Kidney (tissue), 14 donors: ENCODE results near the gene MAPK10. TPM values are rescaled to one million over a fixed set of nuclear protein-coding genes. Genes with fewer than 3 reads are reported as not detected.

Experiments
- DNase-seq, 5 donors: peaks; one replicate each; pipeline ENCODE4 v3.0.0-alpha.2; 2013 to 2020
- FAIRE-seq: peaks from 2 replicates; lab custom pipeline; 2012; peaks lifted over from hg19 to GRCh38; lab: Jason Lieb, UNC
- H3K27ac ChIP-seq, 2 donors: one replicate each; pipeline ENCODE4 v1.7.0; 2013; ENCODE audit warnings: low read depth in 2 of 2, low read length in 2 of 2, inconsistent platforms in 1 of 2
- H3K27me3 ChIP-seq: one replicate; pipeline ENCODE4 v1.7.1; 2013; ENCODE audit warnings: low read length, inconsistent platforms; ENCODE audit not compliant: control insufficient read depth, insufficient read depth
- H3K36me3 ChIP-seq, 3 donors: one replicate each; pipeline versions ENCODE4 v1.7.0 to v1.7.1; 2013; ENCODE audit warnings: low read length in 3 of 3, control low read depth in 1 of 3, inconsistent platforms in 1 of 3; ENCODE audit not compliant: insufficient read depth in 3 of 3, control insufficient read depth in 2 of 3
- H3K4me1 ChIP-seq, 3 donors: one replicate each; pipeline versions ENCODE4 v1.7.0 to v1.7.1; 2013; ENCODE audit warnings: low read length in 3 of 3, inconsistent platforms in 1 of 3, low read depth in 1 of 3; ENCODE audit not compliant: control insufficient read depth in 2 of 3, insufficient read depth in 2 of 3
- H3K4me3 ChIP-seq, 3 donors: one replicate each; pipeline versions ENCODE4 v1.7.0 to v1.8.1; 2013; ENCODE audit warnings: low read length in 3 of 3, control low read depth in 1 of 3, inconsistent platforms in 1 of 3
- H3K9ac ChIP-seq, 3 donors: one replicate each; pipeline versions ENCODE4 v1.7.0 to v1.7.1; 2013; ENCODE audit warnings: low read length in 3 of 3, control low read depth in 1 of 3, inconsistent platforms in 1 of 3
- H3K9me3 ChIP-seq, 3 donors: one replicate each; pipeline versions ENCODE4 v1.7.0 to v1.7.1; 2013; ENCODE audit warnings: low read length in 3 of 3, control low read depth in 1 of 3, inconsistent platforms in 1 of 3; ENCODE audit not compliant: control insufficient read depth in 2 of 3, insufficient read depth in 1 of 3
- intact Hi-C: fragments of 100-400 bp; cut with DNase I; formaldehyde crosslinking; loops from one replicate; pipeline ENCODE4 v1.11.1; 2022
- polyA plus RNA-seq: library from polyadenylated mRNA; stranded (reverse); fragments of 350-450 nt; fragmentation: Illumina TruSeq; extraction: RNeasy Lipid Tissue Mini Kit (QIAGEN cat#74804); gene quantifications from one replicate; pipeline ENCODE4 v1.2.3, GENCODE V29; 2014; ENCODE audit warnings: low read depth, low replicate concordance; ENCODE audit not compliant: insufficient read depth
- total RNA-seq: library from RNA; stranded (reverse); fragmentation: NEBNext Ultra II Directional; extraction: Animal tissue kit (Norgen Biotek cat#: 25700); gene quantifications from one replicate; pipeline ENCODE4 v1.2.1, GENCODE V29; 2021
- TF ChIP-seq, protein P1 (sequence below): IDR thresholded peaks from 3 replicates; pipeline ENCODE4 v1.5.1; 2012; ENCODE audit warnings: mild to moderate bottlenecking, moderate library complexity, borderline replicate concordance; ENCODE audit not compliant: insufficient read depth; ENCODE audit errors: extremely low read depth
- donor health status: control.
- donor health status: control.
- donor health status: control.
- donor health status: control.
- donor health status: control.
- donor health status: DM: yes; HTN: yes; CAD: no.
- donor health status: Normal renal cell carcinoma (clear cell type).

Gene MAPK10
- total and polyA plus RNA-seq, 2 donors from 2014 or later: 27.6 to 54.5 TPM

DNA sequence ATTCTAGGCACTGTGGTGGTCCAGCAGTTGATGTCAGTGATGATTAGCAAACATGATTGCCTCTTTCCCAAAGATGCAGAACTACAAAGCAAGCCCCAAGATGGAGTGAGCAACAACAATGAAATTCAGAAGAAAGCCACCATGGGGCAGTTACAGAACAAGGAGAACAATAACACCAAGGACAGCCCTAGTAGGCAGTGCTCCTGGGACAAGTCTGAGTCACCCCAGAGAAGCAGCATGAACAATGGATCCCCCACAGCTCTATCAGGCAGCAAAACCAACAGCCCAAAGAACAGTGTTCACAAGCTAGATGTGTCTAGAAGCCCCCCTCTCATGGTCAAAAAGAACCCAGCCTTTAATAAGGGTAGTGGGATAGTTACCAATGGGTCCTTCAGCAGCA lies 365.3 kb downstream of the MAPK10 start:
- Histone ChIP-seq H3K4me3 (no peak overlapping the region), H3K4me1 (no peaks in the 10 kb centered on the region), H3K36me3 (peaks cover 14 to 33% (median 20%) of the 10 kb centered on the region in 3 donors), H3K9me3 (no peaks in the 10 kb centered on the region), H3K27me3 (no peaks in the 10 kb centered on the region), H3K9ac (no peak overlapping the region), H3K27ac (no peak overlapping the region)
- DNase-seq (no peak), FAIRE-seq (no peak)
- TF ChIP-seq, protein P1, sequence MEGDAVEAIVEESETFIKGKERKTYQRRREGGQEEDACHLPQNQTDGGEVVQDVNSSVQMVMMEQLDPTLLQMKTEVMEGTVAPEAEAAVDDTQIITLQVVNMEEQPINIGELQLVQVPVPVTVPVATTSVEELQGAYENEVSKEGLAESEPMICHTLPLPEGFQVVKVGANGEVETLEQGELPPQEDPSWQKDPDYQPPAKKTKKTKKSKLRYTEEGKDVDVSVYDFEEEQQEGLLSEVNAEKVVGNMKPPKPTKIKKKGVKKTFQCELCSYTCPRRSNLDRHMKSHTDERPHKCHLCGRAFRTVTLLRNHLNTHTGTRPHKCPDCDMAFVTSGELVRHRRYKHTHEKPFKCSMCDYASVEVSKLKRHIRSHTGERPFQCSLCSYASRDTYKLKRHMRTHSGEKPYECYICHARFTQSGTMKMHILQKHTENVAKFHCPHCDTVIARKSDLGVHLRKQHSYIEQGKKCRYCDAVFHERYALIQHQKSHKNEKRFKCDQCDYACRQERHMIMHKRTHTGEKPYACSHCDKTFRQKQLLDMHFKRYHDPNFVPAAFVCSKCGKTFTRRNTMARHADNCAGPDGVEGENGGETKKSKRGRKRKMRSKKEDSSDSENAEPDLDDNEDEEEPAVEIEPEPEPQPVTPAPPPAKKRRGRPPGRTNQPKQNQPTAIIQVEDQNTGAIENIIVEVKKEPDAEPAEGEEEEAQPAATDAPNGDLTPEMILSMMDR: no peak
- intact Hi-C loops: no loop called here

DNA sequence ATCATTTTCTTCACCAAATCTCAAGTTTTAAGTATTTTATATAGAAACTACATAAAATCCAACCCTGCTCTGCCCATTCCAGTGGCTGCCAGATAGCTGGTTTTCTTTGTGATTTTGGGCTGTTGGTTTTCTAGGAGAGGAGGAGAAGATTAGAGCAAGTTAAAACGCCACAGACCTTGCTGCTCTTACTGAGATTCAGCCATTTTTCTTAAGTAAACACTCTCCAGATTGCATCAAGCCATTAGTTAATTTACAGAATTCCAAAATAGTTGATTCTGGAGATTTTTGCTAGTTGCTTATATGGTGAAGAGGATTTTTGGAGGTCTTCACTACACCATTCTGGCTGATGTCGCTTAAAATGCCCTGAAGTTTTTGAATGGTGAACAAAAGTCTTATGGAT lies 366.2 kb downstream of the MAPK10 start:
- DNase-seq (no peak), FAIRE-seq (no peak)
- Histone ChIP-seq H3K9ac (no peak overlapping the region), H3K27me3 (no peaks in the 10 kb centered on the region), H3K9me3 (no peaks in the 10 kb centered on the region), H3K36me3 (peaks cover 14 to 33% (median 20%) of the 10 kb centered on the region in 3 donors), H3K4me1 (no peaks in the 10 kb centered on the region), H3K4me3 (no peak overlapping the region), H3K27ac (no peak overlapping the region)
- intact Hi-C loops: no loop called here
- TF ChIP-seq, protein P1: no peak

DNA sequence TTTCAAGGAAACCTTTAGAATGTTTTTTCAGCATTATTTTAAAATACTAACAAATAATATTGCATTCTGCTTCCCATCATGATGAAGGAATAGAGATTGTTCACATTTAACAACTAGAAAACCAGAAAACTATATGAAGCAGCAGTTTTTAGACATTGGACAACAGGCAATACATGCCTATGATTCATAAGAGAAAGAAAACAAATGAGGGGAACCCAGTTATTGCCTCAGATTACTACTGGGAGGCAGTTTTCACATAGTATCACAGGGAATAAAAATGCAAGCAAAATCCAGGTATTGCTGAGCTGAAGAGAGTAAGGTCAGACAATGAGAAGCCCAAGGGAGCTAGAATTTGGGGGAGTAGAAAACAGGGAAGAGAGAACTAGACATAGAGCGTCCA lies 373.6 kb downstream of the MAPK10 start:
- no peak overlapping the region for H3K9ac ChIP-seq
- H3K27me3 ChIP-seq: no peaks in the 10 kb centered on the region
- no peak overlapping the region for H3K4me3 ChIP-seq
- peaks cover 3 to 14% (median 12%) of the 10 kb centered on the region in 3 donors for H3K36me3 ChIP-seq
- FAIRE-seq: no peak
- H3K9me3 ChIP-seq: no peaks in the 10 kb centered on the region
- no peak for DNase-seq
- TF ChIP-seq, protein P1: no peak
- no peak overlapping the region for H3K27ac ChIP-seq
- no peaks in the 10 kb centered on the region for H3K4me1 ChIP-seq
- intact Hi-C loops: no loop called here

DNA sequence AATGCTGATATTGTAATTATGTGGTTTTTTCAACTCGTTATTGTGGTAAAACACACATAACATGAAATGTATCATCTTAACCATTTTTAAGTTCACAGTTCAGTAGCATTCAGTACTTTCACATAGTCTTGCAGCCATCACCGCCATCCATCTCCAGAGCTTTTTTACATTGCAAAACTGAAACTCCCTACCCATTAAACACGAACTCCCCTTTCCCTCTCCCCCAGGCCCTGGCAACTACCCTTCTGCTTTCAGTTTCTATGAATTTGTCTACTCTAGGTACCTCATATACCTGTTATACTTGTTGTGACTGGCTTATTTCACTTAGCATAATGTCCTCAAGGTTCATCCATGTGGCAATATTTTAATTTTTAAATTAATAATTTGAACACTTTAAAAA lies 380.6 kb downstream of the MAPK10 start:
- intact Hi-C loops: no loop called here
- H3K27ac ChIP-seq: no peak overlapping the region
- TF ChIP-seq, protein P1: no peak
- no peak overlapping the region for H3K9ac ChIP-seq
- peaks cover 7 to 44% (median 20%) of the 10 kb centered on the region in 3 donors for H3K36me3 ChIP-seq
- no peak overlapping the region for H3K4me3 ChIP-seq
- no peaks in the 10 kb centered on the region for H3K4me1 ChIP-seq
- DNase-seq: no peak
- H3K27me3 ChIP-seq: no peaks in the 10 kb centered on the region
- no peaks in the 10 kb centered on the region for H3K9me3 ChIP-seq
- no peak for FAIRE-seq
